Measurements from ENCODE around the gene FCF1. TPM values are rescaled to one million over a fixed set of nuclear protein-coding genes. Genes with fewer than 3 reads are reported as not detected.

FCF1 gene
- total and polyA plus RNA-seq, 9 of the 15 experiments (the other 6 are each of a cell fraction or from before 2014, with no cell fraction given) = 6.8 to 91.9 (median 40.0) TPM

- no peak for TF ChIP-seq SMAD2 (IDR thresholded peaks at IDR 0.05; ENCODE audit: low read depth, low read length)
- TF ChIP-seq GTF2F1 (IDR thresholded peaks at IDR 0.05; ENCODE audit: low read depth, low read length) = no peak
- TF ChIP-seq, protein P1, sequence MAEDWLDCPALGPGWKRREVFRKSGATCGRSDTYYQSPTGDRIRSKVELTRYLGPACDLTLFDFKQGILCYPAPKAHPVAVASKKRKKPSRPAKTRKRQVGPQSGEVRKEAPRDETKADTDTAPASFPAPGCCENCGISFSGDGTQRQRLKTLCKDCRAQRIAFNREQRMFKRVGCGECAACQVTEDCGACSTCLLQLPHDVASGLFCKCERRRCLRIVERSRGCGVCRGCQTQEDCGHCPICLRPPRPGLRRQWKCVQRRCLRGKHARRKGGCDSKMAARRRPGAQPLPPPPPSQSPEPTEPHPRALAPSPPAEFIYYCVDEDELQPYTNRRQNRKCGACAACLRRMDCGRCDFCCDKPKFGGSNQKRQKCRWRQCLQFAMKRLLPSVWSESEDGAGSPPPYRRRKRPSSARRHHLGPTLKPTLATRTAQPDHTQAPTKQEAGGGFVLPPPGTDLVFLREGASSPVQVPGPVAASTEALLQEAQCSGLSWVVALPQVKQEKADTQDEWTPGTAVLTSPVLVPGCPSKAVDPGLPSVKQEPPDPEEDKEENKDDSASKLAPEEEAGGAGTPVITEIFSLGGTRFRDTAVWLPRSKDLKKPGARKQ (CRISPR knock-in tag; IDR thresholded peaks at IDR 0.05) = no peak
- TF ChIP-seq HMG20B (CRISPR knock-in tag; IDR thresholded peaks at IDR 0.05) = no peak
- TF ChIP-seq GATAD2B (IDR thresholded peaks at IDR 0.05; ENCODE audit: borderline replicate concordance) = no peak
- no peak for TF ChIP-seq ZNF12 (CRISPR knock-in tag; IDR thresholded peaks at IDR 0.05)
- TF ChIP-seq, protein P2, sequence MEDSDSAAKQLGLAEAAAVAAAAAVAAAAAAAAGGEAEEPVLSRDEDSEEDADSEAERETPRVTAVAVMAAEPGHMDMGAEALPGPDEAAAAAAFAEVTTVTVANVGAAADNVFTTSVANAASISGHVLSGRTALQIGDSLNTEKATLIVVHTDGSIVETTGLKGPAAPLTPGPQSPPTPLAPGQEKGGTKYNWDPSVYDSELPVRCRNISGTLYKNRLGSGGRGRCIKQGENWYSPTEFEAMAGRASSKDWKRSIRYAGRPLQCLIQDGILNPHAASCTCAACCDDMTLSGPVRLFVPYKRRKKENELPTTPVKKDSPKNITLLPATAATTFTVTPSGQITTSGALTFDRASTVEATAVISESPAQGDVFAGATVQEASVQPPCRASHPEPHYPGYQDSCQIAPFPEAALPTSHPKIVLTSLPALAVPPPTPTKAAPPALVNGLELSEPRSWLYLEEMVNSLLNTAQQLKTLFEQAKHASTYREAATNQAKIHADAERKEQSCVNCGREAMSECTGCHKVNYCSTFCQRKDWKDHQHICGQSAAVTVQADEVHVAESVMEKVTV (CRISPR knock-in tag; IDR thresholded peaks at IDR 0.05) = no peak
- no peak for TF ChIP-seq EZH2 (IDR thresholded peaks at IDR 0.05; ENCODE audit: borderline replicate concordance, low read depth, low read length)
- peak; percentile 33; the same call in 1 of the 2 replicates for TF ChIP-seq ZBTB7A (IDR thresholded peaks at IDR 0.05; ENCODE audit: borderline replicate concordance, control insufficient read depth, low read depth, low read length)
- TF ChIP-seq, protein P3, sequence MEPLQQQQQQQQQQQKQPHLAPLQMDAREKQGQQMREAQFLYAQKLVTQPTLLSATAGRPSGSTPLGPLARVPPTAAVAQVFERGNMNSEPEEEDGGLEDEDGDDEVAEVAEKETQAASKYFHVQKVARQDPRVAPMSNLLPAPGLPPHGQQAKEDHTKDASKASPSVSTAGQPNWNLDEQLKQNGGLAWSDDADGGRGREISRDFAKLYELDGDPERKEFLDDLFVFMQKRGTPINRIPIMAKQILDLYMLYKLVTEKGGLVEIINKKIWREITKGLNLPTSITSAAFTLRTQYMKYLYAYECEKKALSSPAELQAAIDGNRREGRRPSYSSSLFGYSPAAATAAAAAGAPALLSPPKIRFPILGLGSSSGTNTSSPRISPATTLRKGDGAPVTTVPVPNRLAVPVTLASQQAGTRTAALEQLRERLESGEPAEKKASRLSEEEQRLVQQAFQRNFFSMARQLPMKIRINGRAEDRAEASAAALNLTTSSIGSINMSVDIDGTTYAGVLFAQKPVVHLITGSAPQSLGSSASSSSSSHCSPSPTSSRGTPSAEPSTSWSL (CRISPR knock-in tag; IDR thresholded peaks at IDR 0.05; ENCODE audit: borderline replicate concordance) = no peak
- TF ChIP-seq L3MBTL2 (IDR thresholded peaks at IDR 0.05) = no peak
- TF ChIP-seq ZNF589 (CRISPR knock-in tag; IDR thresholded peaks at IDR 0.05; ENCODE audit: low read depth) = no peak
- no peak for TF ChIP-seq GTF3C2 (IDR thresholded peaks at IDR 0.05; ENCODE audit: borderline replicate concordance, extremely low read depth, insufficient read length)
- TF ChIP-seq ZNF212 (CRISPR knock-in tag; IDR thresholded peaks at IDR 0.05) = no peak
- peak; percentile 88 for TF ChIP-seq RBBP5 (IDR thresholded peaks at IDR 0.05; ENCODE audit: borderline replicate concordance, insufficient read depth, low read length, poor library complexity, severe bottlenecking)
- no peak for TF ChIP-seq ZNF384 (IDR thresholded peaks at IDR 0.05; ENCODE audit: low read depth, low read length)
- no peak for TF ChIP-seq KLF1 (tag; IDR thresholded peaks at IDR 0.05)
These were observed at the start of gene FCF1, which contains the start of gene AREL1 (continued) for GRCh38 chr14:74712499-74713394.
